NCI-H345 treated with DMSO at 0.1 percent for 48 hours (cell line): ENCODE results near the gene SHROOM2.
"Not testable (repeated sequence)": the region's sequence is repeated elsewhere in the genome, so short reads cannot be mapped to it uniquely, and the experiment has no call there.

Experiments used
- DNase-seq: peaks from one replicate; lab custom pipeline; 2025; ENCODE audit not compliant: unreplicated experiment; lab: John Stamatoyannopoulos, UW

SHROOM2 gene

DNA sequence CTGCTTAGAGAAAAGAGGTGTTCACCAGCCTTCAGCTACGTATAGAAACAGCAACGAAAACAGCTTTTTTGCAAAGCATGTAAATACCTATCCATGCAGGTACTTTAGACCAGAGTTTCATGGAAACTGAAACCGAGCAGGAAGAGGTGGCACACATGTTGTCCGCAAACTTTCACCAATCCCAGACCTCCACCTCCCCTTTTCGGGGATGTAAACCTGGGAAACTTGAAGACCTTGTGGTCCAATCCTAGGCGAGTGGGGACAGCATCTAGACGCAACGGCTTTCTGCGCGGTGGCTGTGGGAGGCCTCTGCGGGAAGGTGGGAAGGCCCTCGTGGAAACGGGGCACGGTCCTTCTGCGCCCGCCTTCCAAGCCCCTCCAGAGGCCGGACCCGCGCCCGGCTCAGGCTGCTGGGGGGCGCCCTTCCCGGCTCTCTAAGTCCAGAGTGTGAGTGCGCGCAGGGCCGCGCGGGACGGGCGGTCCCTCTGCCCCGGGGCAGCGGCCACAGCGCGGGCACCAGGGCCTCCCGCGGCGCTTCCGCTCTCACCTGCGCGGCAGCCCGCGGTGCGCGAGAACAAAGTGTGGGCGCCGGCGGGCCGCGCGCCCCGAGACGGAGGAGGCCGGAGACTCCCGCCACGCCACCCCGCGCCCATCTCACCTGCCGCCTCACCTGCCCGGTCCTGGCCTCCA, 830 bp upstream of the SHROOM2 start:
- no peak for DNase-seq

DNA sequence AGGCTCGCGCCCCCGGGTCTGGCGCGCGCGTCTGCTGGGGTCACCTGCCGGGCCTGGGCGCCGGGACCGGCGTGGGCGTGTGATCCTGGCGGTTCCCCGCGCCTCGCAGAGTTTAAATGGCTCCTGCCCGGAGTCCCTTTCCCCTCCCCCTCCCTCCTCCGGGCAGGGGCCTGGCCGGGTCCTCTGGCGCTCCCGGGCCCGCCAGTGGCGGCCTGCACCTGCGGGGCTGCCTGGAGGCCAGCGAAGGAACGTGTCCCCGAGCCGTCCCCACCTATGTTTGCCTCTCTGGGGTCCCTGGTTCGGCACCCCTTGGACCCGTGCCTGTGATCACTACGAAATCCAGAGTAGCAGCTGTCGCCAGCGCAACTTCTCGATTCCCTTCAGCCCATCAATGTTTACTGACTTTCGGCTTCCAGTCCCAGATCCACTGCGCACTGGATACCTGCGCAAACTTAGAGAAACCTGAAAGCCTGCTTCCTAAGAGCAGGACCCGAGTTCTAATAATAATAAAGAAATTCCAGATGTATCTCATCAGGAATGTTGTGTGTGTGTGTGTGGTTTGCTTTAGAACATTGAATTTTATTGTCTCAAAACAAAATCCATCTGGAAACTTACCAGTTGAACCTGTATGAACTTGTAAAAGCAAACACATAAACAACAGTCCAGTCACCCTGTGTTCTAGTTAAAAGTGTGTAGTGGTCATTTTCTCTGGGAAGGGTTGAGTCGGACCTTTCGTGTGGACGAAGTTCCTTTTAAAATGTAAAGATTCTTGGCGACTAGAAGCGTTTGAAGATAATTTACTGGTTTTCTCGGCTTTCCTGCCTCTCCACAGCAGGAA, 788 bp downstream of the SHROOM2 start:
- no peak for DNase-seq

DNA sequence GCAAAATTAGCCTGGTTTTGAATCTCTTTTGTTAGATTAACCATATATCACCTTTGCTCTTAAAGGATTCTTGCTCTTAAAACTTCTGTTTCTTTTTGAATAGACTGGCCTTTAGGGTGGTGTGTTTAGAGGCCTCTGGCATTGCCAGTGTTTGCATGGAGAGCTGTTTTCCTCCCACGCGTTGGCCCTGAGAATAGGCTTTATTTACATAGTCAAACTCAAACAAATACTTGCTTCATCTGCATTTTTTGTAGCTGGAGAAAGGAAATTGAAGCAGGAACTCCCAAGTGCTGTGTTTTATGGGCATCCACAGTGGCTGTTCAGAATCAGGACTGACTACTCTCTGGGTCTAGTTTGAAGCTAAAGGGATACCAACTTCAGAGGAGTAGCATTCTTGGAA, 2.7 kb downstream of the SHROOM2 start:
- DNase-seq = no peak

DNA sequence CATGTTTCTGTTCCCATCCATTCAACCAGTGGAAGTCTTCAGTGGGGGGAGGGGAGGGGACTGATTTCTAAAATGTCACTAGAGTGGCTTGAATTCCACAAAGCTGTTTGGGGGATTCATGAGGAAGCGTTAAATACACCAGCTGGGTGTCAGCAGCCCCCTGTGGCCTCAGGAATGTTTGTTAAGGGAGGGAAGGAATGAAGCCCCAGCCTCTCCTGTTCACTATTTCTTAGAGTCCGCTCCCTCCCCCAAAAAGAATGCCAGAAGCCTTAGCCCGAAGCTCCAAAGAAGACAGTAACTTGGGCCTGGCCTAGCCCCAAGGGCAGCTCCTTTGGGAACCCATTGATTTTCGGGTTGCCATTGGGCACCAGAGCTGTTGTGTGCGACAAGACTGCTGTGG, 3.3 kb downstream of the SHROOM2 start:
- DNase-seq = no peak

DNA sequence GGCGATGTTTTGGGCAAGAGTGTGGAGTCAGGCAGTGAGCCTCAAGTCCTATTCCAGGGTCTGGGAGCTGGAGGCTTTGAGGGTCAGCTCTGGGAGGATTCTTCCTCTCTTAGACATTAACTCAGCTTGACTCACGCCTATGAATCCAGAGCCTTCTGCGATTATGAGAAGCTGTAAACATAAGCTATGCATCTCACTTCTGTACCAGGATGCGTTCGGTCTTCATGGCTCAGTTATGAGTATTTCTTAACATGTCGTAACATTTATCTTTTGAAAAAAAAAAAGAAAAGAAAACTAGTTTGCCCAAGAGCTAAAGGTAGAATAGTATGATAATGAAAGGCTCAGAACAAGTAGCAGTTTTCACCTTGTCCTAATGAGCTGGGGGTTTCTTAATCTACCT, 4.6 kb downstream of the SHROOM2 start:
- DNase-seq = no peak

DNA sequence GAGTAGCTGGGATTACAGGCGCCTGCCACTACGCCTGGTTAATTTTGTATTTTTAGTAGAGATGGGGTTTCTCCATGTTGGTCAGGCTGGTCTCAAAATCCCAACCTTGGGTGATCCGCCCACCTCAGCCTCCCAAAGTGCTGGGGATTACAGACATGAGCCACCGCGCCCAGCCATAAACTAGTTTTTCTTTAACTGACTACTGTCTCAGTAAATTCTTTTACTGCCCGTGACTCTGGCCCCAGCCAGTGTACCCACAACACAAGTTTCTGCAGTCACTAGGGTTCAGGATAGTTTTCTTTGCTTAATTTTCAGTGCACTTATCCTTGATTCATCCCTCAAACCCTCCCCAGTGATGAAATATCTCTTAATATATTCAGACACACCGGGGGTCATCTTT, 8.3 kb downstream of the SHROOM2 start:
- no peak for DNase-seq

DNA sequence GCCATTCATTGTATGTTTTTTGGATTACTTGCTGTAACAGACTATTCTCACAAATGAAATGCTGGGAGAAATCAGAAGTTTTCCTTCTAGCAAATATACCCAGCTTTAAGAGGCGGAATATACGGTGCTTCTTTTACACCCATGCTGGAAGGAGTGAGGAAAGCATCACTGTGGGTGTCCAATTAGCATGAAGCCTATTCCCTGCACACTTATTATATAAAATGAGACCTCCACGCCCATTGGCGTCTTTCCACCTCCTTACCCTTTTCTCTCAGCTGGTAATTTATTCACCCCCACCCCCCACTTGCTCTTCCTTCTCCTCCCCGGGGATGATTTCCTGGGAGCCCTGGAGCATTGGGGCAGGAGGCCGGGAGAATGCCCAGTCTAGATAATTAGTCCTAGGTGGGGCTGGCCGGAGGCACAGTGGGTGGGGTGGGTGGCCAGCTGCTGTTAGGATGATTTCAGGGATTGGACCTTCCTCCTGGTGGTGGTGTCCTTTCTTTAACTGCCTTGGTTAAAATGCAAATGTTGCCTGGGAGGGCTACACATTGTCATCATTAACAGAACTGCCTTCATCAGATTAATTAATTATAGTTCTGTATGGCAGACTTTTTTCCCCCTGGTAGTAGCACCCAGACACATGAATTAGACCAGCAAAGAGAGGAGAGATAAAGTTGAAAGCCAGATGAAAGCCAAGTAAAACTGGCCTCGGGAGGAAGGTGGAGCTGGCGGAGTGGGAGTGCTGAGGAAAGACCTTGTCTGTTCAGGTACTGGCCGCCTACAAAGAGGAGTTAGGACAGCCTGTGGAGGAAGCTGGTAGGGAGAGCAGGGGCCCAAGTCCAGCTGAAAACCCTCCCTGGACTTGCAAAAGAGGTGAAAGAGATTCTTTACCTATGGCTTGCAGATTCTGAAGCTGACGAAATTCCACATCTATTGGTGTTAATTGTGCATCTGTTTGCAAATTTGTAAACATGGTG, 11.4 kb downstream of the SHROOM2 start:
- DNase-seq = no peak

DNA sequence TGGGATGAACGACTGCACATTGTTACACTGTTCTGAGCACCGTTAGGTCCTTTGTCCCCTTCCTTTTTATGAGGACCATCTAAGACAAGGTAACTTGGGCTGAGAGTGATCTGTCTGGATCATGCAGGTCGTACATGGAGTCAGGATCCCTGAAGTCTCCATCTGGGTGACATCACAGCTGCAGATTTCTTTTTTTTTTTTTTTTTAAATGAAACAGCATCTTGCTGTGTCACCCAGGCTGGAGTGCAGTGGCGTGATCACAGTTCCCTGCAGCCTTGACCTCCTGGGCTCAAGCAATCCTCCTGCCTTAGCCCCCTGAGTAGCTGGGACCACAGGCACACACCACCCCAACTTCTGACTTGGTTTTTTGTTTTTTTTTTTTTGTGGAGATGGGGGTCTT, 16.5 kb downstream of the SHROOM2 start:
- DNase-seq = no peak

DNA sequence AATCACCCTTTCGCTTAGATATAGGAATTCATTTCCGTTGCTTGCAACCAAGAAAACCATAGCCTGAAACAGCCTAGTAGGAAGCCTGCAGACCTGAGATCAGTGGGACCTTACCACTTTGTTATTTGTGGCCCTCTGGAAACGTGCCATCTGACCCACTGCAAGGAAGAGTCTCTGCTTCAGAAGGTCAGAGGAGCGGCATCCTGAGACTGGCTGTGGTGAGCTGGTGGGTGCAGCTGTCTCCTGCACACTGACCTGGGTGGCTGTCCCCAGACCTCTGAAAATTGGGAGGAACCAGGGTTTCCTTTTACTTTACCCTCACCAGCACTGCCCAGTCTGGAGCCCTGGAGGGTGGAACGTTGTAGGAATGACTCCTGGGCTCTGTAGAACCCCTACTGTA, 18.2 kb downstream of the SHROOM2 start:
- no peak for DNase-seq

DNA sequence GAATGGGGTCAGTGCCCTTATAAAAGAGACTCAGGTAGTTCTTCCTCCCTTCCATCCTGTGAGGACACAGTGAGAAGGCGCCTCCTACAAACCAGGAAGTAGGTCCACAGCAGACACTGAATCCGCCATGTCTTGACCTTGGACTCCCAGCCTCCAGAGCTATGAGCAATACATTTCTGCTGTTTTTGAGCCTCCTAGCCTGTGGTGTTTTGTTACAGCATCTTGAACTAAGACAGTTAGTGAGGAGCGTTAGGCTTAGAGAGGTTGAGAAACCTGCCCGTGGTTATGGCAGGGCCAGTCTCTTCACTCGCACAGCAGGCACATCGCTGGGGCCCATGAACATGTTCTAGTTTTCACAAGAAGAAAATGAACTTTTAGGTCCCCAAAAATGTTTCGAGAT, 19.7 kb downstream of the SHROOM2 start:
- no peak for DNase-seq

DNA sequence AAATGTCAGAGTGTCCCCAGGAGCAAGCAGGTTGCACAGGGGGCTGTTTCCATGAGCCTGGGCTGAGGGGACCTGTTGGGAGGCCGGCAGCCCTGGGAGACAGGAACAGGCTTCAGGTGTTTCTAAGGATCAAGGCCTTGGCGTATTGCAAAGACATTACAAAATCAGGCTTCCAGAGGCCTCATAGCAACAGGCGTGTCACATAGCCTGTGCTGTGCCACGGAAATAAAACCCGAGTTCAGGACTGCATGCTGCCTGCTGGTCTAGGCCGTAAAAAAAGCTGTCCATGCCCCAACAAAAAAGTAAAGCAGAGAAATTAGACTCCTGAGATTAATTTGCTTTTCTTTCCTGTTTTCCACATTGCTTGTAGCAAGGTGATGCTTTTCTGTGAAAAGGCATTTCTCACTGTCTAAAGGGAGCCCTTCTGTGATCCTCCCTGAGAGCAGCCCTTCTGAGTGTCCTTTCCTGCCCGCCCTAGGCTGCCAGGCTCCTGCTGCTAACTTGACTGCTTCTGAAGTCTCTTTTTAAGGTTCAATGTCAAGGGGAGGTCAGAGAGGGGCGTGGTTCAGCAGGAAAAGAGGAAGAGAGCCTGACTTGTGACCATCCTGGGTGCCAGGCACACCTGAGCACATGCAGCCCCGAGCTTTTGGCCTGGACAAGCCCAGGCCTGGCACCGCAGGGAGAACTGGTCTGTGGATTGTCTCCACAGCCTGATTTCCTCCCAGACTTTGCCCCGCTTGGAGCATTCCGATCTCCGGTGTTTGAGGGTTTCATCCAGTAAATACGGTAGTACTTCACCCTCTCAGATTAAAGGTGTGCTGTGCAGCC, 21.3 kb downstream of the SHROOM2 start:
- DNase-seq = no peak

DNA sequence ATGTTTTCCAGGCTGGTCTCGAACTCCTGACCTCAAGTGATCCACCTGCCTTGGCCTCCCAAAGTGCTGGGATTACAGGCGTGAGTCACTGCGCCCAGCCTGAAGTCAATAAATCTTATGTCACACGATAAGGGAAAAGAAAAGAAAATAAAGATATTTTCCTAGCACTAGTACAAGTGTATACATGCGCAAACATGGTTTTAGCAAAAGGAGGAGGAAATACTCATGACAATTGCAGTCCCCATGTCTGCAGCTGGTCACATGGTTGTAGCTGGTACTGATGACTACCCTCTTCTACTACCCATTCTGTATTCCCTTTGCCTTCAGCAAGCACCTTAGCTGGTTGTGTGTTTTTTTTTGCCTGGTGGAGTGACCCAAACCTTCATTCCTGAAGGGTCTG, 23.6 kb downstream of the SHROOM2 start:
- not testable (repeated sequence) for DNase-seq

DNA sequence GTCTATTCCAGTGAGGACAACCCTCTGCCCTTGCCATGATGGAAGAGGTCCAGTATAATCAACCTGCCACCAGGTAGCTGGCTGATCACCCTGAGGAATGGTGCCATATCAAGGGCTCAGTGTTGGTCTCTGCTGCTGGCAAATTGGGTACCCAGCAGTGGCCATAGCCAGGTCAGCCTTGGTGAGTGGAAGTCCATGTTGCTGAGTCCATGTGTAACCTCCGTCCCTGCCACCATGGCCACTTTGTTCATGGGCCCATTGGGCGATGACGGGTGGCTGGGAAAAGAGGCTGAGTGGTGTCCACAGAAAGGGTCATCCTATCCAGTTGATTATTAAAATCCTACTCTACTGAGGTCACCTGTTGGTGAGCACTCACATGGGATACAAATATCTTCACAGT, 24.9 kb downstream of the SHROOM2 start:
- not testable (repeated sequence) for DNase-seq

DNA sequence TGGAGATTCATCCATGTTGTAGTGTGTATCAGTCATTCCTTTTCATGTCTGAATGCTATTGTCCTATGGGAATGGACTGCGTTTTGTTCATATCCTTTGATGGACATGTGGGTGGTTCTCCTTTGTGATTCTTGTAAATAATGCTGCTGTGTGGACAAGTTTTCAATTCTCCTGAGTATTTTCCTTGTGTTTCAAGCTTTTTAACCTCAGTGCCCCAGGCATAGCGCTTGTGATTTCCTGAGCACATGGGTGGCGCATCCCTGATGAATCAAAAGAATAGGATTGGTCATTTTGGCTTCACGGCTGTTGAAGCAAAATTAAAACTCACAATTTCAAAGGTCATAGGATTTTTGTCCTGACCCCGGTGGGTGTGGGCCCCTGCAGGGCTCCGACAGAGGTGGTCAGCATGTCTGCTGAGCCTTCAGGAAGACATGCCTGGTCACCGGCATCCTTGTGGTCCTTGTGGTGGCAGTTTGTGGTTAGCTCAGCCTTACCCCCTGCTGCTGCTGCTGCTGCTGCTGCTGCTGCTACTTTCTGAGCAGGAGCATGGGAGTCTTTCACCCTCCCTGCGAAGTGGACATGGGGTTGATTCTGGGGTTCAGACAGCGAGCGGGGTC, 30.0 kb downstream of the SHROOM2 start:
- no peak for DNase-seq

DNA sequence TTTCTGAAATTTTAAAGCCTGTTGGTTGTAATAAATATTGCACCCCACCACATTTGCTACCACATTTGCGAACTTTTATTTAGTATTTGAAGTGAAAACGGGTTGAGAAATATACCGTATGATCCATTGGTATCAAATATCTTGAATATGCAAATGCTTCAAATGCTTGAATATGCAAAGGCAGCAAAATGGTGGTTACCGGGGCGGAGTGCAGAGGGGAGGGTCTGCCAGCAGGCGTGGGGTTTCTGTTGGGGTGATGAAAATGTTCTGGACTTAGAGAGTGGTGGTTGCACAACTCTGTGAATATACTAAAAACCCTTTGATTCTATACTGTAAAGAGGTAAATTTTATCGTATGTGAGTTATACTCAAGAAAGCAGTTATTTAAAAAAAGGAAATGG, 35.3 kb downstream of the SHROOM2 start:
- DNase-seq = no peak

DNA sequence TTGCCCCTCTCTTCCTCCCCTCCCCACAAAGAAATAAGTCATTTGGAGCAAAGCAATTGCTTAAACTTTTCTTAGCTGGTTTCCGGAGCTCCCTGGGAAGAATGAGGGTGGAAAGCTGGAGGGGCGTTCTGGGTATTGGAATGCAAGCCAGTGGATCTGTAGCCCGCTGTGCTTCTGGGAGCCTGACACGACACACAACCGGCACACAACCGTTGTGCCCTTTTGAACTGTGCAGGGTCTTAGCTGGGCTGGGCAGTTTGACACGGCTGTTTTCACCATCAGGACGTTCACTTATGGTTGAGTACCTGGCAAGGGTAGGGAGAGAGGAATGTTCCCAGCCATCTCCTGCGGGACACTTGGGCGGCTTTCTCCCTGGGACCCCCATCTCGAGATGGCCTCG, 38.3 kb downstream of the SHROOM2 start:
- no peak for DNase-seq

DNA sequence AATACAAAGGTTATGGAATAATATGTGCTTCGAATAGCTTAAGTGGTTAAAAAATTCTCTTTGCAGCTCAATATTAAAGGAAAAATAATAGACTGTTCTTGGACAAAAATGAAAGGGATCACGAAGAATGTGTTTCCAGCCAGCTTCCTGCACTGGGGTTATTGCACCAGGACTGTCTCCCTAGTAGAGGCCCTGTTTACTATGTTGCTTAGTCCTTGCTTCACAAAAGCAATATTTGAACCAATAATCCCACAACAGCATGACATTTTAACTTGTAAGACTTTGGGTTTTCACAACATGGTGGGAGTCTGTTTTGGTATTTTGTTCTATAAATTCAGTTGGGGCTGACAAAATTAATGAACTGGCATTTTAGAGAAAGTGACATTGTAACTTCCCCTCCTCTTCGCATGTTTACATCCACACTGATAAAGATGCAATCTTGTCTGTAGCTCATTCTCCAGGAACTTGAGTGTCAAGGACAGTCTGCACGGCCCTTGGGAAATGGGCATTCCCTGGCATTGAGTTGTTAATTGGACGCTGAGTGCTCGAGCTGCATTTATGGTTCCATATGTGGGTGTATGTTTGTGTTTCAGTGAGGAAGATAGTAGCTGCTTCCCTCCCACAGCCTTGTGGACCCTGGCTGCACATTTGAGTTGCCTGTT, 39.0 kb downstream of the SHROOM2 start:
- no peak for DNase-seq

DNA sequence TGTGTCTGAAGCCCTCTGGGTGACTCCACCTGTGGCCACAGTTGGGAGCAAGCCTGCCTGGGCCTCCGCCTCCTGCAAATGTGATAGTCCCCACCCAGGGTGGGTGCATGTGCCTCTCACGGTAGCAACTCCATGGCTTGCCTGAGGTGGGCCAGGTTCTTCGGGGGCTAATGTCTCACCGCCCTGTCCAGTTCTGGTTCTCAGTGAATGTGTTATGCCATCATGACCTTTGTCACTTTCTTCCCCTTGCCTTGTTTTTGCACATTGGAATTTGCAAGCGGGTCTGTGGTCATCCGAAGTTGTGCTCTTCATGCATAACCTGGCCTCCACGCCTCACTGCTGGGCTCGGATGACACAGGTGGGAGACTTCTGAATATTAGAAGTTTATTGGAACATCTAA, 39.7 kb downstream of the SHROOM2 start:
- no peak for DNase-seq
